Bronchial epithelial cell (primary cell): ENCODE results near the gene CNTNAP1. TPM values are rescaled to one million over a fixed set of nuclear protein-coding genes. Genes with fewer than 3 reads are reported as not detected.

ENCODE experiments used
- DNase-seq: peaks from one replicate; pipeline ENCODE4 v3.0.0-alpha.2; 2010; ENCODE audit warnings: low read depth
- FAIRE-seq: peaks from 2 replicates; lab custom pipeline; 2011; peaks lifted over from hg19 to GRCh38; lab: Jason Lieb, UNC
- H3K27me3 ChIP-seq: 2 replicates; pipeline ENCODE4 v1.5.1; 2011; ENCODE audit warnings: low read length; ENCODE audit not compliant: control insufficient read depth, insufficient read depth
- H3K36me3 ChIP-seq: 2 replicates; pipeline ENCODE4 v1.5.1; 2011; ENCODE audit warnings: low read length; ENCODE audit not compliant: control insufficient read depth, insufficient read depth
- H3K4me3 ChIP-seq: 2 replicates; pipeline ENCODE4 v1.5.1; 2011; ENCODE audit warnings: mild to moderate bottlenecking, low read depth, low read length, control low read depth
- CTCF ChIP-seq: IDR thresholded peaks from 2 replicates; pipeline ENCODE4 v1.5.1; 2011; ENCODE audit warnings: mild to moderate bottlenecking, moderate library complexity, low read length, control low read depth, inconsistent platforms; ENCODE audit not compliant: insufficient read depth, severe bottlenecking
- total RNA-seq: library from RNA; depleted of rRNA; stranded (reverse); fragments of >200 nt; gene quantifications from 2 replicates; pipeline ENCODE4 v1.2.1, GENCODE V29; 2014

The CNTNAP1 gene
- total RNA-seq, 1 donor from 2014 or later, result 0.53 TPM

DNA sequence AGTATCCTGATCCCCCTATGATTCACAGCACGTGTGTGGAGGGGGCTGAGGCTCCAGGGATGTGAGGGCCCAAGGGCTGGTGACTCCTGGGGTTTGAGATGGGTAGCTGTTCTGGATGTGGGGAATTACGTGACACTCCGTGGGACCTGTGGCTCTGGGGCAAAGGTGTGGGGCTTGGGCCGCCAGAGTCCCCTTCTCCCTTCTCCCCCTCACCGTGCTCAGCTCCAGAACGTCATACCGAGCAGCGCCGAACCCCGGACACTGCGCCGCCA, 12.7 kb upstream of the CNTNAP1 start:
- no peaks in the 10 kb centered on the region for H3K27me3 ChIP-seq
- no peak for DNase-seq
- H3K36me3 ChIP-seq, result peaks cover 44% of the 10 kb centered on the region
- no peak for TF ChIP-seq CTCF
- H3K4me3 ChIP-seq, result no peak overlapping the region
- no peak for FAIRE-seq

DNA sequence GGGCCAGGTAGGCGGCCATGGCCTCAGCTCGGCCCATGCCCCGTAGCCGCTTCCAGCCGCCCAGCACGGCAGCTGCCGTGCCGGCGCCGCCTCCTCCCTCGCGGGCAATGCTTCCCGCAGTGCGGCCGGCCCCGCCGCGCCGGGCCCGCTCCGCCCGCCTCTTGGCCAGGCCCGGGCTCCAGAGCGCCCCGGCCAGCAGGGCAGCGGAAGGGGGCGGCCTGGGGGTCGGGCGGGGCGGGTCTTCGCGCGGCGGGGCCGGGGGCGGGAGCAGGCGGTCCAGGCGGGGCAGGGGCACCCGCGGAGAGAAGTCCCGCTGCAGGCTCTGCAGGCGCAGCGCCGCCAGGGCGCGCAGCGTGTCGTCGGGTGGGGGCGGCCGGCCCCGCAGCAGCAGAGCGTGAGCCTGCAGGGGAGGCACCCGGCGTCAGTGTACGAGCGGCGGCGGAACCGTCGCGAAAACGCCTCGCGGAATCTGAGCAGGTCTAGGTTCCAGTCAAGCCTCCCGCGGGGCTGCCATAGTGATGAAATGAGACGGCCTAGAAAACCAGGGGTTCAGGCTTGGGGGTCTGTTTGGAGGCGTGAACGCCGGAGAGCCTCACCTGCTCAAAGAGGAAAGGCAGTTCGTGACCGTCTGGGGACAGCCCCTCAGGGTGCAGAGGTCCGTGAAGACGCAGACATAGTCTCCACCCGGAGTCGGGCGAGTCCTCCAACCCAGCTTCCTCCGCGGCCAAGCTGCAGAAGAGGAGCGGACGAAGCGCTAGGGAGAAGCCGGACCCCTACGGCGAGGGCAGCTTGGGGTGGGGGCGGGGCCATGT, 12.1 kb upstream of the CNTNAP1 start:
- peaks cover 44% of the 10 kb centered on the region for H3K36me3 ChIP-seq
- TF ChIP-seq CTCF, result no peak
- no peak for DNase-seq
- H3K27me3 ChIP-seq, result no peaks in the 10 kb centered on the region
- no peak overlapping the region for H3K4me3 ChIP-seq
- no peak for FAIRE-seq

GRCh38 chr17:42670789-42671657, 11.3 kb upstream of the CNTNAP1 start:
- H3K27me3 ChIP-seq, result no peaks in the 10 kb centered on the region
- peaks cover 42% of the 10 kb centered on the region for H3K36me3 ChIP-seq
- TF ChIP-seq CTCF, result no peak
- DNase-seq (no peak), FAIRE-seq (no peak)
- H3K4me3 ChIP-seq, result no peak overlapping the region

- no peak for DNase-seq
- no peak for FAIRE-seq
- H3K4me3 ChIP-seq, result peak overlapping the region; percentile 16
- no peak for TF ChIP-seq CTCF
- H3K27me3 ChIP-seq, result no peaks in the 10 kb centered on the region
- peaks cover 37% of the 10 kb centered on the region for H3K36me3 ChIP-seq
These were observed 10.3 kb upstream of the CNTNAP1 start for GRCh38 chr17:42672038-42672437.

DNA sequence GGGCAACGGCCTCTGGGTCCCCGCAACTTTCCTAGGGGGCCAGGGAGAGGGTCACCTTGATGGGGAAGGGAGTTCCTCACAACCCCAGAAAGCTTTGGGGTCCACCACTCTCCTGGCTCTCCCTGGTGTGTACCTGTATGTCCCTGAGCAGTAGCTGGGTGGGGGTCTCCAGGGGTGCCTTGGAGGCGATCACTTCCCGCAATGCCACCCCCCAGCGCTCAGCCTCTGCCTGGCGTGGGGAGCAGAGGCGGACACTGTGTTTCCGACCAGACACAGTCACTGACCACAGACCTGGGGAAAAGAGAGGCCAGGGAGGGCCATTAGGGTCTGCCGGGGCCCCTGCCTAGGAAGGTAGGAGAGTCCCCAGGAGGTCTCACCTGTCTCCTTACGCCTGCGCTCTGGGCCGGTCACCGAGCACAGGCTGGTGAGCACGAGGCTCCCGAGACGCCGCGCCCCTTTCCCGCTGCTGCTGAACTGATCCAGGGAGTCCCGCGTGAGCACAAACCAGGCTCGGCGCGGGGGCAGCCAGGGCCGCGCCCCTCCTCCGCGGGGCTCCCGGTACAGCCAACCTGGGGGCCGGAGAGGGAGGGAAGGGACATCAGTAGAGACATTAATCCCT, 9.0 kb upstream of the CNTNAP1 start:
- no peak for DNase-seq
- no peak for TF ChIP-seq CTCF
- FAIRE-seq, result no peak
- H3K36me3 ChIP-seq, result peaks cover 32% of the 10 kb centered on the region
- no peak overlapping the region for H3K4me3 ChIP-seq
- no peaks in the 10 kb centered on the region for H3K27me3 ChIP-seq
